HG02981 (cell line): ENCODE measurements around the gene RND3.

Experiments
- ATAC-seq: cut with Tn5 transposase; IDR thresholded peaks from one replicate; pipeline ENCODE4 v1.9.1; 2021; ENCODE audit warnings: mild to moderate bottlenecking, moderate library complexity; ENCODE audit not compliant: unreplicated experiment

The RND3 gene

GRCh38 chr2:150476809-150477302 is 10.6 kb downstream of the RND3 start:
- ATAC-seq = no peak

- no peak for ATAC-seq
These were observed 11.2 kb downstream of the RND3 start for GRCh38 chr2:150476286-150476685.

- ATAC-seq = no peak
These were observed 11.8 kb downstream of the RND3 start for GRCh38 chr2:150475479-150476250.

GRCh38 chr2:150474326-150475074 is 13.0 kb downstream of the RND3 start:
- no peak for ATAC-seq

- no peak for ATAC-seq
These were observed 13.7 kb downstream of the RND3 start for GRCh38 chr2:150473767-150474166.

- no peak for ATAC-seq
These were observed 15.0 kb downstream of the RND3 start for GRCh38 chr2:150472511-150472899.

- no peak for ATAC-seq
These were observed 15.5 kb downstream of the RND3 start for GRCh38 chr2:150471813-150472510.

- ATAC-seq = no peak
These were observed 17.0 kb downstream of the RND3 start for GRCh38 chr2:150470435-150470834.

GRCh38 chr2:150469706-150470274 is 17.7 kb downstream of the RND3 start:
- ATAC-seq = no peak

- no peak for ATAC-seq
These were observed 19.0 kb downstream of the RND3 start for GRCh38 chr2:150468350-150468960.

GRCh38 chr2:150467621-150467963 is 19.9 kb downstream of the RND3 start:
- ATAC-seq = no peak

- ATAC-seq = no peak
These were observed 20.5 kb downstream of the RND3 start for GRCh38 chr2:150466741-150467620.

- no peak for ATAC-seq
These were observed 21.5 kb downstream of the RND3 start for GRCh38 chr2:150465703-150466569.

GRCh38 chr2:150464986-150465385 is 22.5 kb downstream of the RND3 start:
- ATAC-seq = no peak

GRCh38 chr2:150464270-150464669 is 23.2 kb downstream of the RND3 start:
- no peak for ATAC-seq

GRCh38 chr2:150462770-150463169 is 24.7 kb downstream of the RND3 start:
- ATAC-seq = no peak

- no peak for ATAC-seq
These were observed 28.2 kb downstream of the RND3 start for GRCh38 chr2:150459281-150459680.

- no peak for ATAC-seq
These were observed 36.7 kb downstream of the RND3 start for GRCh38 chr2:150450765-150451164.

- ATAC-seq = no peak
These were observed 37.6 kb downstream of the RND3 start for GRCh38 chr2:150449856-150450255.
